Ascending aorta (tissue), 2 donors: ENCODE data around the gene PCDHA7. TPM values are rescaled to one million over a fixed set of nuclear protein-coding genes. Genes with fewer than 3 reads are reported as not detected.

Experiments
- DNase-seq, 2 donors: peaks; one replicate each; pipeline ENCODE4 v3.0.0-alpha.2; 2019; ENCODE audit warnings: low spot score in 2 of 2
- H3K27ac ChIP-seq, 2 donors: fragments of 200-600 bp; sonication (generic); one replicate each; pipeline ENCODE4 v1.5.1; 2016 to 2017; ENCODE audit warnings: mild to moderate bottlenecking in 1 of 2
- H3K27me3 ChIP-seq: fragments of 200-600 bp; sonication (generic); one replicate; pipeline ENCODE4 v1.5.1; 2017
- H3K36me3 ChIP-seq, 2 donors: fragments of 200-600 bp; sonication (generic); one replicate each; pipeline ENCODE4 v1.5.1; 2016
- H3K4me1 ChIP-seq, 2 donors: fragments of 200-600 bp; sonication (generic); one replicate each; pipeline ENCODE4 v1.5.1; 2016 to 2017; ENCODE audit warnings: mild to moderate bottlenecking in 1 of 2
- H3K4me3 ChIP-seq, 2 donors: fragments of 200-600 bp; sonication (generic); one replicate each; pipeline ENCODE4 v1.5.1; 2016 to 2017; ENCODE audit warnings: mild to moderate bottlenecking in 1 of 2
- H3K9me3 ChIP-seq, 2 donors: fragments of 200-600 bp; sonication (generic); one replicate each; pipeline ENCODE4 v1.5.1; 2016
- CTCF ChIP-seq, 3 experiments: fragments of 200-600 bp in 2 of 3; fragments of 450-650 bp in 1 of 3; sonication (generic) in 2 of 3; IDR thresholded peaks; one replicate each; pipeline ENCODE4 v1.5.1; 2016 to 2019; ENCODE audit warnings: antibody characterized with exemption in 3 of 3, mild to moderate bottlenecking in 1 of 3, moderate library complexity in 1 of 3
- intact Hi-C: fragments of 100-400 bp; cut with DNase I; formaldehyde crosslinking; loops from one replicate; pipeline ENCODE4 v1.15.1; 2023
- total RNA-seq: library from RNA; depleted of rRNA; stranded (reverse); fragments of >200 nt; gene quantifications from one replicate; pipeline ENCODE4 v1.1.0, GENCODE V29; 2016

Gene PCDHA7
- total RNA-seq, 1 donor from 2014 or later = not detected

GRCh38 chr5:140877262-140877581 is 43.2 kb downstream of the PCDHA7 start:
- no peaks in the 10 kb centered on the region for H3K36me3 ChIP-seq
- no peaks in the 10 kb centered on the region for H3K27me3 ChIP-seq
- H3K4me3 ChIP-seq = no peak overlapping the region
- peaks cover 17 to 66% of the 10 kb centered on the region in 2 donors for H3K9me3 ChIP-seq
- intact Hi-C loops = no loop called here
- H3K27ac ChIP-seq = no peak overlapping the region
- DNase-seq = no peak
- no peaks in the 10 kb centered on the region for H3K4me1 ChIP-seq
- no peak for TF ChIP-seq CTCF (IDR thresholded peaks at IDR 0.05)

GRCh38 chr5:140881889-140882590 is 48.0 kb downstream of the PCDHA7 start, which contains the start of gene PCDHA13:
Gene PCDHA13, plus strand, starts transcription at chr5:140882124. Its CDS starts 145 bp downstream, at chr5:140882269.
- DNase-seq = no peak
- Histone ChIP-seq H3K4me3 (no peak within 1 kb of the TSS), H3K36me3 (no peaks in the 10 kb centered on the region), H3K27ac (no peak within 1 kb of the TSS), H3K9me3 (peaks cover 24 to 66% of the 10 kb centered on the region in 2 donors), H3K27me3 (no peaks in the 10 kb centered on the region), H3K4me1 (no peaks in the 10 kb centered on the region)
- TF ChIP-seq CTCF (IDR thresholded peaks at IDR 0.05) = no peak
- intact Hi-C loops = no loop called here

- intact Hi-C loops = no loop called here
- Histone ChIP-seq H3K9me3 (peaks cover 19 to 61% of the 10 kb centered on the region in 2 donors), H3K27me3 (no peaks in the 10 kb centered on the region)
Measured at GRCh38 chr5:140882591-140882899, 48.5 kb downstream of the PCDHA7 start.

GRCh38 chr5:140883373-140883772 is 49.3 kb downstream of the PCDHA7 start:
- Histone ChIP-seq H3K36me3 (no peaks in the 10 kb centered on the region), H3K27ac (no peak overlapping the region), H3K27me3 (no peaks in the 10 kb centered on the region), H3K9me3 (peaks cover 19 to 53% of the 10 kb centered on the region in 2 donors), H3K4me1 (no peaks in the 10 kb centered on the region), H3K4me3 (no peak overlapping the region)
- TF ChIP-seq CTCF (IDR thresholded peaks at IDR 0.05) = no peak
- no peak for DNase-seq
- intact Hi-C loops = no loop called here

More at GRCh38 chr5:140882591-140882899, 48.5 kb downstream of the PCDHA7 start:
- H3K4me1 ChIP-seq = no peaks in the 10 kb centered on the region
- no peak overlapping the region for H3K27ac ChIP-seq
- TF ChIP-seq CTCF (IDR thresholded peaks at IDR 0.05) = no peak
- H3K36me3 ChIP-seq = no peaks in the 10 kb centered on the region
- no peak overlapping the region for H3K4me3 ChIP-seq
- DNase-seq = no peak

GRCh38 chr5:140883927-140884697 is 50.0 kb downstream of the PCDHA7 start:
- H3K27ac ChIP-seq = no peak overlapping the region
- no peaks in the 10 kb centered on the region for H3K4me1 ChIP-seq
- peaks cover 19 to 48% of the 10 kb centered on the region in 2 donors for H3K9me3 ChIP-seq
- intact Hi-C loops = no loop called here
- H3K27me3 ChIP-seq = no peaks in the 10 kb centered on the region
- DNase-seq = no peak
- no peak for TF ChIP-seq CTCF (IDR thresholded peaks at IDR 0.05)
- no peaks in the 10 kb centered on the region for H3K36me3 ChIP-seq
- H3K4me3 ChIP-seq = no peak overlapping the region

Other genes starting within 250 kb of the PCDHA7 start
- 122 TPM for gene CD14, start 201.1 kb upstream of the PCDHA7 start, total RNA-seq
- gene TMCO6, start 194.8 kb upstream of the PCDHA7 start, total RNA-seq = 87.7 TPM
- 122 TPM for gene NDUFA2, start 186.6 kb upstream of the PCDHA7 start, total RNA-seq
- 130 TPM for gene IK, start 186.4 kb upstream of the PCDHA7 start, total RNA-seq
- 10.1 TPM for gene WDR55, start 169.4 kb upstream of the PCDHA7 start, total RNA-seq
- 3.5 TPM for gene DND1, start 160.7 kb upstream of the PCDHA7 start, total RNA-seq
- 68.6 TPM for gene HARS1, start 142.9 kb upstream of the PCDHA7 start, total RNA-seq
- 10.7 TPM for gene HARS2, start 142.8 kb upstream of the PCDHA7 start, total RNA-seq
- 15.5 TPM for gene ZMAT2, start 133.8 kb upstream of the PCDHA7 start, total RNA-seq
- gene PCDHA1, start 48.1 kb upstream of the PCDHA7 start, total RNA-seq = not detected
- gene PCDHA2, start 39.4 kb upstream of the PCDHA7 start, total RNA-seq = not detected
- gene PCDHA3, start 33.2 kb upstream of the PCDHA7 start, total RNA-seq = not detected
- not detected for gene PCDHA4, start 27.2 kb upstream of the PCDHA7 start, total RNA-seq
- gene PCDHA5, start 12.7 kb upstream of the PCDHA7 start, total RNA-seq = not detected
- not detected for gene PCDHA6, start 6.3 kb upstream of the PCDHA7 start, total RNA-seq
- gene PCDHA8, start 6.9 kb downstream of the PCDHA7 start, total RNA-seq = not detected
- not detected for gene PCDHA9, start 14.1 kb downstream of the PCDHA7 start, total RNA-seq
- gene PCDHA10, start 21.6 kb downstream of the PCDHA7 start, total RNA-seq = 2.0 TPM
- not detected for gene PCDHA11, start 34.7 kb downstream of the PCDHA7 start, total RNA-seq
- gene PCDHA12, start 41.0 kb downstream of the PCDHA7 start, total RNA-seq = not detected
- 0.21 TPM for gene PCDHA13, start 47.9 kb downstream of the PCDHA7 start, total RNA-seq
- gene PCDHAC1, start 92.0 kb downstream of the PCDHA7 start, total RNA-seq = 0.32 TPM
- not detected for gene PCDHAC2, start 132.2 kb downstream of the PCDHA7 start, total RNA-seq
- gene PCDHB1, start 217.1 kb downstream of the PCDHA7 start, total RNA-seq = not detected